A673 (cell line): ENCODE data around the gene DOCK10. TPM values are rescaled to one million over a fixed set of nuclear protein-coding genes. Genes with fewer than 3 reads are reported as not detected.

Experiments used
- BruUV-seq: library from RNA; stranded (reverse); fragments of 400-500 nt; replicated peaks from 2 replicates; lab custom pipeline; 2021; lab: Mats Ljungman, UMichigan
- CTCF ChIA-PET: fragments of 300-600 bp; sonication (Branson Sonifier 250); formaldehyde crosslinking; loops from one replicate; lab custom pipeline; 2022; ENCODE audit warnings: antibody characterized with exemption; lab: Charles Lee
- POLR2A ChIA-PET: fragments of 300-600 bp; sonication (Branson Sonifier 250); formaldehyde crosslinking; loops from one replicate; lab custom pipeline; 2022; ENCODE audit warnings: antibody characterized with exemption; ENCODE audit not compliant: low non-redundant PET; lab: Charles Lee
- DNase-seq: peaks from one replicate; pipeline ENCODE4 v3.0.0-alpha.2; 2015; ENCODE audit warnings: low spot score
- H3K27ac ChIP-seq: fragments of 200-600 bp; sonication (generic); 2 replicates; pipeline ENCODE4 v1.5.1; 2016; ENCODE audit warnings: mixed run types, low read depth, mild to moderate bottlenecking, mixed read lengths, antibody characterized with exemption, low read length; ENCODE audit not compliant: poor library complexity, severe bottlenecking
- H3K27me3 ChIP-seq: fragments of 200-600 bp; sonication (generic); replicated peaks from 2 replicates; pipeline ENCODE4 v1.6.1; 2017; ENCODE audit warnings: mixed run types, low read depth, mild to moderate bottlenecking, mixed read lengths, antibody characterized with exemption, low read length; ENCODE audit not compliant: insufficient read depth, poor library complexity
- H3K36me3 ChIP-seq: fragments of 200-600 bp; sonication (generic); 2 replicates; pipeline ENCODE4 v1.6.1; 2016; ENCODE audit warnings: mixed run types, mild to moderate bottlenecking, mixed read lengths, antibody characterized with exemption, low read length; ENCODE audit not compliant: insufficient read depth, poor library complexity, severe bottlenecking
- H3K4me1 ChIP-seq: fragments of 200-600 bp; sonication (generic); 2 replicates; pipeline ENCODE4 v1.6.1; 2017; ENCODE audit warnings: mixed run types, mild to moderate bottlenecking, mixed read lengths, antibody characterized with exemption, low read length; ENCODE audit not compliant: insufficient read depth, poor library complexity, severe bottlenecking
- H3K4me3 ChIP-seq: fragments of 200-600 bp; sonication (generic); 2 replicates; pipeline ENCODE4 v1.5.1; 2016; ENCODE audit warnings: low read depth, mixed run types, mild to moderate bottlenecking, mixed read lengths, low read length; ENCODE audit not compliant: poor library complexity, severe bottlenecking
- H3K9me3 ChIP-seq: fragments of 200-600 bp; sonication (generic); 2 replicates; pipeline ENCODE4 v1.6.1; 2016; ENCODE audit warnings: mixed run types, low read depth, mild to moderate bottlenecking, mixed read lengths, antibody characterized with exemption, low read length; ENCODE audit not compliant: poor library complexity, severe bottlenecking
- EZH2 ChIP-seq: fragments of 200-600 bp; sonication (generic); IDR thresholded peaks from 2 replicates; pipeline ENCODE4 v1.6.1; 2017; ENCODE audit warnings: borderline replicate concordance, low read depth, mild to moderate bottlenecking, mixed read lengths, antibody characterized with exemption, low read length; ENCODE audit not compliant: poor library complexity, severe bottlenecking
- intact Hi-C: fragments of 100-400 bp; cut with micrococcal nuclease; formaldehyde crosslinking; loops from one replicate; pipeline ENCODE4 v1.10.0; 2022; ENCODE audit not compliant: unreplicated experiment
- total RNA-seq: library from RNA; stranded (reverse); gene quantifications from 2 replicates; pipeline ENCODE4 v1.2.3, GENCODE V29; 2021
- TF ChIP-seq, protein P1 (sequence below): fragments of 300-800, 200-600 bp; sonication (generic); conservative IDR thresholded peaks from 2 replicates; pipeline ENCODE4 v1.5.1; 2017; ENCODE audit warnings: low read depth, mild to moderate bottlenecking, antibody characterized with exemption, low read length, moderate library complexity, mixed read lengths

DOCK10 gene
- total RNA-seq, 1 experiment from 2014 or later: 5.1 TPM

DNA sequence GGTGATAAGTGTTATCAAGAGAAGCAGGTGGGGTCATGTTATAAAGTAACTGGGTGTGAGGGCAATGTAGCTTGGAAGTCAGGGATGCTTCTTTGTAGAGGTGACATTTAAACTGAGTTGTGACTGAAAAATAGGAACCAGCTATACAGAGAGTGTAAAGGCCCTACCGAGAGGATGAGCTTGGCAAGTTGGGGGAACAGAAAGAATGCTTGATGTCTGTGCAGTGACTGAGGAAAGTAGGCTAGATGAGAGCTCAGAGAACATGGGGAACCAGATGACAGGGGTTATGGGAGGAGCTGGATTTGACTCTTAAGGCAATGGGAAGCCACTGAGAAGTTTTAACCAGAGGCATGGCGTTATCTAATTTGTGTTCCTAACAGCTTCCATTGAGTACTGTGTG lies 115.3 kb downstream of the DOCK10 start:
- POLR2A ChIA-PET: no interaction called here
- CTCF ChIA-PET: no interaction called here
- Histone ChIP-seq H3K27me3 (no peaks in the 10 kb centered on the region), H3K4me1 (no peaks in the 10 kb centered on the region), H3K9me3 (no peaks in the 10 kb centered on the region), H3K27ac (no peak overlapping the region), H3K36me3 (no peaks in the 10 kb centered on the region), H3K4me3 (no peak overlapping the region)
- DNase-seq: no peak
- intact Hi-C loops: no loop called here
- TF ChIP-seq, protein P1, sequence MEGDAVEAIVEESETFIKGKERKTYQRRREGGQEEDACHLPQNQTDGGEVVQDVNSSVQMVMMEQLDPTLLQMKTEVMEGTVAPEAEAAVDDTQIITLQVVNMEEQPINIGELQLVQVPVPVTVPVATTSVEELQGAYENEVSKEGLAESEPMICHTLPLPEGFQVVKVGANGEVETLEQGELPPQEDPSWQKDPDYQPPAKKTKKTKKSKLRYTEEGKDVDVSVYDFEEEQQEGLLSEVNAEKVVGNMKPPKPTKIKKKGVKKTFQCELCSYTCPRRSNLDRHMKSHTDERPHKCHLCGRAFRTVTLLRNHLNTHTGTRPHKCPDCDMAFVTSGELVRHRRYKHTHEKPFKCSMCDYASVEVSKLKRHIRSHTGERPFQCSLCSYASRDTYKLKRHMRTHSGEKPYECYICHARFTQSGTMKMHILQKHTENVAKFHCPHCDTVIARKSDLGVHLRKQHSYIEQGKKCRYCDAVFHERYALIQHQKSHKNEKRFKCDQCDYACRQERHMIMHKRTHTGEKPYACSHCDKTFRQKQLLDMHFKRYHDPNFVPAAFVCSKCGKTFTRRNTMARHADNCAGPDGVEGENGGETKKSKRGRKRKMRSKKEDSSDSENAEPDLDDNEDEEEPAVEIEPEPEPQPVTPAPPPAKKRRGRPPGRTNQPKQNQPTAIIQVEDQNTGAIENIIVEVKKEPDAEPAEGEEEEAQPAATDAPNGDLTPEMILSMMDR: no peak
- TF ChIP-seq EZH2: no peak
- no TSS peak for BruUV-seq

DNA sequence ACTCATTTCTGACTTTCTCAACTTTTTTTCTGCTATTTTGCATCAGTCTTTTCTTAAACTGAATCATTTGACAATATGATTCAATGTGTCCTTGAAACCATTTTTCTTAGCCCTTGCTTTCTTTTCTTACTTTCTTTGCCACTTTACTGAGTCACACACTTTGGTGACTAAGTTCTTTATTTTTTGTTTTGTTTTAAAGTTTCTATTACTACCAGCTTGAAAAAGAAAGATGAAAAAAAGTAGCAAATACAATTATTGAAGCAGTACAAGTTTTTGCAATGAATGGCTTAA lies 116.5 kb downstream of the DOCK10 start:
- intact Hi-C loops: no loop called here
- POLR2A ChIA-PET: no interaction called here
- Histone ChIP-seq H3K4me1 (no peaks in the 10 kb centered on the region), H3K27ac (no peak overlapping the region), H3K4me3 (no peak overlapping the region), H3K36me3 (no peaks in the 10 kb centered on the region), H3K9me3 (no peaks in the 10 kb centered on the region), H3K27me3 (no peaks in the 10 kb centered on the region)
- BruUV-seq: no TSS peak
- TF ChIP-seq, protein P1: no peak
- no peak for TF ChIP-seq EZH2
- no peak for DNase-seq
- CTCF ChIA-PET: no interaction called here

DNA sequence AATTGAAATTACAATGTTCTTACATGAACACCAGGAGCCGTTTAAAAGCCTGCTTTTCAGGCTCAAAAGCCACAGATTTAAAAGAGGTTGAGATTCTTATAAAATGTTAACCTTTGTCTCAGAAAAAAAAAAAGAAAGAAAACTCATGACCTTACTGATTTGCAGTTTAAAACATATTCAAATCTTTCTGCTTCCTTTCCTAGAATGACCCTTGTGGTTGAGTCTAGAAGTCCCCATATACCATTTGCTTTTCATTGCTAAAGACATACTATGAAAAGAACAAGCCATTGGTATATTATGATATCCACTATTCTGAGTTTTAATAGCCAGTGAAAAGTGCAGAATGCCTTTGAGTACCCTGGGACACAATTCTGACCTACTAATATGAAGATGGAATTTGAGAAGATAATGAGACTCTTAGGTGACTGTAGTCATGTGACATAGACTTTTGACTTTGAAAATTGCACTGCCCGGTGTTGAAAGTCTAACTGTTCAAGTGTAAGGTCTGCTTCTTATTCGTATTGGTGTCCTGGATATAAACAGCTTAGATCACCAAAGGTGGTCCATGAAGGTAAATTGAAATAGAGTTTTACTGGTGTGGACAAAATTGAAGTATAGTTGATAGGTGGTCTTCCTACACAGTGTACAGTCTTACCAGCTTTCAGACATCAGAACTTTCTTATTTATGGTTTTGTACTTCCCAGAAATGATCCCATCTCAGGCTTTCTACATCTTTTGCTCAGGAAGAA lies 117.0 kb downstream of the DOCK10 start:
- no peak for DNase-seq
- TF ChIP-seq, protein P1: no peak
- no peak for TF ChIP-seq EZH2
- H3K27me3 ChIP-seq: no peaks in the 10 kb centered on the region
- no peak overlapping the region for H3K27ac ChIP-seq
- H3K4me1 ChIP-seq: no peaks in the 10 kb centered on the region
- H3K36me3 ChIP-seq: no peaks in the 10 kb centered on the region
- ChIA-PET CTCF (no interaction called here), POLR2A (no interaction called here)
- intact Hi-C loops: no loop called here
- no peaks in the 10 kb centered on the region for H3K9me3 ChIP-seq
- no TSS peak for BruUV-seq
- H3K4me3 ChIP-seq: no peak overlapping the region
